GM23248 (cell line): ENCODE data around the gene FAM219A. TPM values are rescaled to one million over a fixed set of nuclear protein-coding genes. Genes with fewer than 3 reads are reported as not detected.

Experiments
- DNase-seq: peaks from one replicate; pipeline ENCODE4 v3.0.0-alpha.2; 2015
- H2AFZ ChIP-seq: fragments of 200-600 bp; sonication (generic); 2 replicates; pipeline ENCODE4 v1.6.1; 2016; ENCODE audit warnings: antibody characterized with exemption
- H3F3A ChIP-seq: fragments of 200-600 bp; sonication (generic); 2 replicates; pipeline ENCODE4 v1.6.1; 2016; ENCODE audit warnings: mild to moderate bottlenecking, antibody characterized with exemption, mixed run types; ENCODE audit not compliant: insufficient read depth
- H3K27ac ChIP-seq: fragments of 200-600 bp; sonication (generic); 2 replicates; pipeline ENCODE4 v1.5.1; 2016; ENCODE audit warnings: mild to moderate bottlenecking
- H3K27me3 ChIP-seq: fragments of 200-600 bp; sonication (generic); replicated peaks from 2 replicates; pipeline ENCODE4 v1.6.1; 2016; ENCODE audit warnings: mild to moderate bottlenecking; ENCODE audit not compliant: insufficient read depth
- H3K36me3 ChIP-seq: fragments of 200-600 bp; sonication (generic); 2 replicates; pipeline ENCODE4 v1.6.1; 2016; ENCODE audit warnings: low read depth, mild to moderate bottlenecking
- H3K4me1 ChIP-seq: fragments of 200-600 bp; sonication (generic); 2 replicates; pipeline ENCODE4 v1.6.1; 2016; ENCODE audit warnings: mild to moderate bottlenecking; ENCODE audit not compliant: insufficient read depth
- H3K4me2 ChIP-seq: fragments of 200-600 bp; sonication (generic); one replicate; pipeline ENCODE4 v1.6.1; 2016; ENCODE audit warnings: mild to moderate bottlenecking; ENCODE audit not compliant: unreplicated experiment
- H3K4me3 ChIP-seq: fragments of 200-600 bp; sonication (generic); 2 replicates; pipeline ENCODE4 v1.5.1; 2016; ENCODE audit warnings: mild to moderate bottlenecking
- H3K79me2 ChIP-seq: fragments of 200-600 bp; sonication (generic); 2 replicates; pipeline ENCODE4 v1.6.1; 2016; ENCODE audit warnings: mild to moderate bottlenecking; ENCODE audit not compliant: insufficient read depth
- H3K9ac ChIP-seq: fragments of 200-600 bp; sonication (generic); 2 replicates; pipeline ENCODE4 v1.6.1; 2016; ENCODE audit warnings: mild to moderate bottlenecking
- H3K9me2 ChIP-seq: fragments of 200-600 bp; sonication (generic); 2 replicates; pipeline ENCODE4 v1.6.1; 2016; ENCODE audit warnings: mixed run types, mild to moderate bottlenecking, moderate library complexity; ENCODE audit not compliant: insufficient read depth
- H3K9me3 ChIP-seq: fragments of 200-600 bp; sonication (generic); one replicate; pipeline ENCODE4 v1.6.1; 2017; ENCODE audit warnings: low read depth
- H4K20me1 ChIP-seq: fragments of 200-600 bp; sonication (generic); 2 replicates; pipeline ENCODE4 v1.6.0; 2016; ENCODE audit not compliant: insufficient read depth
- EZH2 ChIP-seq: fragments of 200-600 bp; sonication (generic); IDR thresholded peaks from 2 replicates; pipeline ENCODE4 v1.6.1; 2018; ENCODE audit warnings: antibody characterized with exemption, mild to moderate bottlenecking; ENCODE audit not compliant: insufficient read depth, poor library complexity, severe bottlenecking
- EZH2phosphoT487 ChIP-seq: fragments of 200-600 bp; sonication (generic); IDR thresholded peaks from 2 replicates; pipeline ENCODE4 v1.6.1; 2018; ENCODE audit warnings: antibody characterized with exemption, moderate library complexity, mild to moderate bottlenecking, low read depth; ENCODE audit not compliant: insufficient read depth
- WGBS, 2 experiments: methylation state at CpG; one replicate each; pipeline ENCODE4 v1.1.6; 2015 to 2017; ENCODE audit warnings: low lambda C conversion rate in 2 of 2, low coverage in 1 of 2; ENCODE audit errors: missing lambda C conversion rate in 2 of 2; 5-methylcytosine and 5-hydroxymethylcytosine counted together
- in situ Hi-C: fragments of 300-500 bp; cut with MboI; formaldehyde crosslinking; loops from 2 replicates; pipeline ENCODE4 v1.15.0; 2020
- polyA plus RNA-seq: library from polyadenylated mRNA; unstranded; fragments of >200 nt; fragmentation: Nextera tagmentation; extraction: Ambion mirVana; gene quantifications from 2 replicates; pipeline ENCODE4 v1.2.1, GENCODE V29; 2016
- small RNA-seq: library from RNA; depleted of rRNA; stranded (forward); fragments of <200 nt; gene quantifications from one replicate; pipeline ENCODE3, GENCODE V24; 2014; ENCODE audit warnings: low read depth, low replicate concordance
- total RNA-seq: library from RNA; depleted of rRNA; stranded (reverse); fragments of >200 nt; shearing (Covaris generic); gene quantifications from 2 replicates; pipeline ENCODE4 v1.2.3, GENCODE V29; 2014; rRNA removed

The FAM219A gene
- total and polyA plus RNA-seq, 2 experiments from 2014 or later, result 7.8 to 9.1 TPM

DNA sequence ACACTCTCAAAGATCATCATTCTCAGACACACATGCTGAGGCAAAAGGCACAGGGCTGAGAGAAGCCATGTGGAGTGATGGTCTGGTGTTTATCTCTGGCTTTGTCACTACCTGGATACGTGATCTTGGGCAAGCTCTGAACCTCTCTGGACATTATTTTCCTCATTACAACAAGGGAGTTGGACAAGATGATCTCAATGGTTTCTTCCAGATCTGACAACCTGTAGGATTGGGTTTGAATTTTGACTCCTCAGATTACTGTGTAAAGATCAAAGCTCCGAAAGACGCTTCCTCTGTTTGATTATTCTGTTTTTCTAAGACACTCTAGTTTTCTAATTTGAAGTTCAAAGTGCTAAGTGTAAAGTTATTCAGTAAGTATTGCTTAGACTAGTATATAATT lies 109.0 kb downstream of the FAM219A start:
- no peaks in the 10 kb centered on the region for H3F3A ChIP-seq
- H3K4me1 ChIP-seq, result no peaks in the 10 kb centered on the region
- no peak overlapping the region for H3K4me3 ChIP-seq
- no peaks in the 10 kb centered on the region for H3K9me3 ChIP-seq
- H2AFZ ChIP-seq, result no peak overlapping the region
- no peak for TF ChIP-seq EZH2
- no peak for TF ChIP-seq EZH2phosphoT487
- no peaks in the 10 kb centered on the region for H3K79me2 ChIP-seq
- no peaks in the 10 kb centered on the region for H3K36me3 ChIP-seq
- H4K20me1 ChIP-seq, result no peaks in the 10 kb centered on the region
- in situ Hi-C loops, result no loop called here
- H3K27me3 ChIP-seq, result no peaks in the 10 kb centered on the region
- 96 to 100% methylated on average over 3 of the region's 3 CpGs for WGBS, 2 experiments
- DNase-seq, result no peak
- no peaks in the 10 kb centered on the region for H3K9me2 ChIP-seq
- H3K4me2 ChIP-seq, result no peak overlapping the region
- H3K9ac ChIP-seq, result no peak overlapping the region
- H3K27ac ChIP-seq, result no peak overlapping the region

Small RNAs within 50 kb of the gene (small RNA-seq; reads per million reads assigned to genes)
- gene RF00019 (not detected), gene RN7SKP24 (not detected)

Other genes starting within 250 kb of the FAM219A start
- gene KIF24, start 129.3 kb downstream of the FAM219A start, total RNA-seq, result 1.1 and 1.6 TPM in 2 replicates
- gene KIF24, start 129.3 kb downstream of the FAM219A start, polyA plus RNA-seq, result 0.95 and 0.99 TPM in 2 replicates
- 7.6 and 12.5 TPM in 2 replicates for gene NUDT2, start 129.0 kb downstream of the FAM219A start, total RNA-seq
- gene NUDT2, start 129.0 kb downstream of the FAM219A start, polyA plus RNA-seq, result 14.3 and 17.6 TPM in 2 replicates
- gene MYORG, start 81.7 kb downstream of the FAM219A start, total RNA-seq, result 0.13 and 1.1 TPM in 2 replicates
- gene MYORG, start 81.7 kb downstream of the FAM219A start, polyA plus RNA-seq, result 0.72 and 0.73 TPM in 2 replicates
- gene DNAI1, start 235 bp upstream of the FAM219A start, total RNA-seq, result not detected in 2 replicates
- not detected in 2 replicates for gene DNAI1, start 235 bp upstream of the FAM219A start, polyA plus RNA-seq
- not detected in 2 replicates for gene ENHO, start 64.4 kb upstream of the FAM219A start, total RNA-seq
- gene ENHO, start 64.4 kb upstream of the FAM219A start, polyA plus RNA-seq, result 0.35 TPM in 1 of 2 replicates, not detected in the other
- gene CNTFR, start 131.2 kb upstream of the FAM219A start, total RNA-seq, result not detected in 2 replicates
- not detected in 2 replicates for gene CNTFR, start 131.2 kb upstream of the FAM219A start, polyA plus RNA-seq
- gene RPP25L, start 153.5 kb upstream of the FAM219A start, total RNA-seq, result 16.9 and 28.7 TPM in 2 replicates
- 21.0 and 25.0 TPM in 2 replicates for gene RPP25L, start 153.5 kb upstream of the FAM219A start, polyA plus RNA-seq
- 77.1 and 130 TPM in 2 replicates for gene DCTN3, start 161.9 kb upstream of the FAM219A start, total RNA-seq
- gene DCTN3, start 161.9 kb upstream of the FAM219A start, polyA plus RNA-seq, result 148 and 161 TPM in 2 replicates
- 0.11 and 0.38 TPM in 2 replicates for gene ARID3C, start 170.5 kb upstream of the FAM219A start, total RNA-seq
- gene ARID3C, start 170.5 kb upstream of the FAM219A start, polyA plus RNA-seq, result not detected in 2 replicates
- gene SIGMAR1, start 179.2 kb upstream of the FAM219A start, total RNA-seq, result 138 and 148 TPM in 2 replicates
- 142 and 147 TPM in 2 replicates for gene SIGMAR1, start 179.2 kb upstream of the FAM219A start, polyA plus RNA-seq
- gene GALT, start 188.1 kb upstream of the FAM219A start, total RNA-seq, result 22.4 and 25.5 TPM in 2 replicates
- 28.5 and 29.1 TPM in 2 replicates for gene GALT, start 188.1 kb upstream of the FAM219A start, polyA plus RNA-seq
- gene IL11RA, start 193.6 kb upstream of the FAM219A start, total RNA-seq, result 50.7 and 52.3 TPM in 2 replicates
- 44.0 and 44.1 TPM in 2 replicates for gene IL11RA, start 193.6 kb upstream of the FAM219A start, polyA plus RNA-seq
- gene CCL27, start 204.1 kb upstream of the FAM219A start, total RNA-seq, result not detected in 2 replicates
- 0.48 and 0.50 TPM in 2 replicates for gene CCL27, start 204.1 kb upstream of the FAM219A start, polyA plus RNA-seq
- not detected in 2 replicates for gene CCL19, start 232.7 kb upstream of the FAM219A start, total RNA-seq
- gene CCL19, start 232.7 kb upstream of the FAM219A start, polyA plus RNA-seq, result not detected in 2 replicates